HG02981 (cell line): ENCODE results near the gene FBXO10.
"Not testable (repeated sequence)": the region's sequence is repeated elsewhere in the genome, so short reads cannot be mapped to it uniquely, and the experiment has no call there.

Experiments used
- ATAC-seq: cut with Tn5 transposase; IDR thresholded peaks from one replicate; pipeline ENCODE4 v1.9.1; 2021; ENCODE audit warnings: mild to moderate bottlenecking, moderate library complexity; ENCODE audit not compliant: unreplicated experiment

Gene FBXO10

GRCh38 chr9:37550781-37551180 is 25.4 kb downstream of the FBXO10 start:
- ATAC-seq = no peak

- ATAC-seq = no peak
Measured at GRCh38 chr9:37549527-37549926, 26.7 kb downstream of the FBXO10 start.

- ATAC-seq = no peak
Measured at GRCh38 chr9:37547328-37547878, 28.8 kb downstream of the FBXO10 start.

- ATAC-seq = no peak
Measured at GRCh38 chr9:37543468-37543867, 32.7 kb downstream of the FBXO10 start.

- no peak for ATAC-seq
Measured at GRCh38 chr9:37542895-37543294, 33.3 kb downstream of the FBXO10 start.

GRCh38 chr9:37542488-37542887 is 33.7 kb downstream of the FBXO10 start:
- ATAC-seq = no peak

GRCh38 chr9:37541465-37541864 is 34.7 kb downstream of the FBXO10 start:
- ATAC-seq = no peak

GRCh38 chr9:37540634-37541033 is 35.5 kb downstream of the FBXO10 start:
- no peak for ATAC-seq

GRCh38 chr9:37539634-37540033 is 36.5 kb downstream of the FBXO10 start:
- no peak for ATAC-seq

- ATAC-seq = no peak
Measured at GRCh38 chr9:37538099-37538498, 38.1 kb downstream of the FBXO10 start.

GRCh38 chr9:37534901-37535300 is 41.3 kb downstream of the FBXO10 start:
- ATAC-seq = no peak

GRCh38 chr9:37534412-37534811 is 41.8 kb downstream of the FBXO10 start:
- no peak for ATAC-seq

GRCh38 chr9:37531699-37532098 is 44.5 kb downstream of the FBXO10 start:
- no peak for ATAC-seq

- no peak for ATAC-seq
Measured at GRCh38 chr9:37528652-37529471, 47.3 kb downstream of the FBXO10 start.

GRCh38 chr9:37523916-37524315 is 52.3 kb downstream of the FBXO10 start:
- no peak for ATAC-seq

- ATAC-seq = no peak
Measured at GRCh38 chr9:37522971-37523370, 53.2 kb downstream of the FBXO10 start.

GRCh38 chr9:37521111-37521510 is 55.1 kb downstream of the FBXO10 start:
- no peak for ATAC-seq

- ATAC-seq = no peak
Measured at GRCh38 chr9:37520641-37521040, 55.5 kb downstream of the FBXO10 start.

- no peak for ATAC-seq
Measured at GRCh38 chr9:37517923-37518322, 58.3 kb downstream of the FBXO10 start.

GRCh38 chr9:37515620-37516258 is 60.4 kb downstream of the FBXO10 start:
- no peak for ATAC-seq

GRCh38 chr9:37514999-37515398 is 61.2 kb downstream of the FBXO10 start:
- no peak for ATAC-seq

- ATAC-seq = not testable (repeated sequence)
Measured at GRCh38 chr9:37514415-37514814, 61.8 kb downstream of the FBXO10 start.
